Trophoblast cell (in vitro differentiated cells and primary cell): ENCODE results near the gene RASGRF1.

Experiments
- DNase-seq, 2 donors: peaks; one replicate each; pipeline ENCODE4 v3.0.0-alpha.2; 2016
- H2AFZ ChIP-seq: 2 replicates; pipeline ENCODE4 v1.6.1; 2013; ENCODE audit warnings: low read length, moderate library complexity, mild to moderate bottlenecking; ENCODE audit not compliant: insufficient read depth, poor library complexity
- H2AK5ac ChIP-seq: 2 replicates; pipeline ENCODE4 v1.6.1; 2013; ENCODE audit warnings: mild to moderate bottlenecking, low read length
- H2BK120ac ChIP-seq: 2 replicates; pipeline ENCODE4 v1.6.1; 2013; ENCODE audit warnings: low read length, mild to moderate bottlenecking, moderate library complexity; ENCODE audit not compliant: insufficient read depth, poor library complexity
- H2BK12ac ChIP-seq: 2 replicates; pipeline ENCODE4 v1.6.1; 2013; ENCODE audit warnings: mild to moderate bottlenecking, low read length, moderate library complexity
- H2BK5ac ChIP-seq: 2 replicates; pipeline ENCODE4 v1.6.1; 2013; ENCODE audit warnings: low read length, low read depth, moderate library complexity, mild to moderate bottlenecking; ENCODE audit not compliant: poor library complexity
- H3K14ac ChIP-seq: 2 replicates; pipeline ENCODE4 v1.6.1; 2013; ENCODE audit warnings: mild to moderate bottlenecking, low read length
- H3K18ac ChIP-seq: 2 replicates; pipeline ENCODE4 v1.6.1; 2013; ENCODE audit warnings: mild to moderate bottlenecking, low read length
- H3K23ac ChIP-seq: 2 replicates; pipeline ENCODE4 v1.6.1; 2013; ENCODE audit warnings: low read length
- H3K27ac ChIP-seq: 2 replicates; pipeline ENCODE4 v1.5.1; 2013; ENCODE audit warnings: low read depth, mild to moderate bottlenecking, inconsistent platforms, low read length, moderate library complexity
- H3K27me3 ChIP-seq: 2 replicates; pipeline ENCODE4 v1.6.1; 2013; ENCODE audit warnings: inconsistent platforms, mild to moderate bottlenecking, low read length, moderate library complexity; ENCODE audit not compliant: insufficient read depth
- H3K36me3 ChIP-seq, 2 experiments: 1 replicate in 1 of 2; 2 replicates in 1 of 2; pipeline ENCODE4 v1.6.1; 2013; ENCODE audit warnings: low read length in 2 of 2, mild to moderate bottlenecking in 2 of 2, moderate library complexity in 1 of 2; ENCODE audit not compliant: insufficient read depth in 2 of 2, control insufficient read depth in 1 of 2
- H3K4ac ChIP-seq: 2 replicates; pipeline ENCODE4 v1.6.1; 2013; ENCODE audit warnings: low read depth, mild to moderate bottlenecking, low read length, moderate library complexity
- H3K4me1 ChIP-seq, 2 experiments: 1 replicate in 1 of 2; 2 replicates in 1 of 2; pipeline ENCODE4 v1.6.1; 2013; ENCODE audit warnings: low read length in 2 of 2, mild to moderate bottlenecking in 2 of 2, moderate library complexity in 1 of 2; ENCODE audit not compliant: insufficient read depth in 2 of 2, control insufficient read depth in 1 of 2
- H3K4me2 ChIP-seq: 2 replicates; pipeline ENCODE4 v1.6.1; 2013; ENCODE audit warnings: inconsistent platforms, mild to moderate bottlenecking, low read length, moderate library complexity
- H3K4me3 ChIP-seq: 2 replicates; pipeline ENCODE4 v1.5.1; 2013; ENCODE audit warnings: mild to moderate bottlenecking, low read depth, low read length, inconsistent platforms
- H3K79me1 ChIP-seq: one replicate; pipeline ENCODE4 v1.6.1; 2013; ENCODE audit warnings: low read length
- H3K79me2 ChIP-seq: 2 replicates; pipeline ENCODE4 v1.6.1; 2013; ENCODE audit warnings: low read length, mild to moderate bottlenecking; ENCODE audit not compliant: control insufficient read depth, insufficient read depth, poor library complexity
- H3K9ac ChIP-seq: 2 replicates; pipeline ENCODE4 v1.6.1; 2013; ENCODE audit warnings: mild to moderate bottlenecking, low read length
- H3K9me3 ChIP-seq: 2 replicates; pipeline ENCODE4 v1.6.1; 2013; ENCODE audit warnings: low read depth, mild to moderate bottlenecking, control low read depth, inconsistent platforms, low read length; ENCODE audit not compliant: insufficient read depth
- H4K12ac ChIP-seq: 2 replicates; pipeline ENCODE4 v1.6.1; 2013; ENCODE audit warnings: low read depth, mild to moderate bottlenecking, low read length, moderate library complexity
- H4K8ac ChIP-seq: 2 replicates; pipeline ENCODE4 v1.6.1; 2013; ENCODE audit warnings: low read depth, mild to moderate bottlenecking, low read length, moderate library complexity
- H4K91ac ChIP-seq: one replicate; pipeline ENCODE4 v1.6.1; 2013; ENCODE audit warnings: low read depth, mild to moderate bottlenecking, low read length, moderate library complexity
- WGBS: extraction: QIAGEN DNeasy Blood & Tissue Kit; methylation state at CpG from one replicate; pipeline ENCODE4 v1.1.7; 2013; ENCODE audit warnings: missing lambda C conversion rate; ENCODE audit not compliant: insufficient read length, insufficient coverage; ENCODE audit errors: extremely low coverage; 5-methylcytosine and 5-hydroxymethylcytosine counted together

The RASGRF1 gene

GRCh38 chr15:79067072-79067833 lies 23.3 kb downstream of the RASGRF1 start:
- Histone ChIP-seq H2BK12ac (no peak overlapping the region), H3K4me1 (no peaks in the 10 kb centered on the region), H3K4me3 (no peak overlapping the region), H3K27me3 (no peaks in the 10 kb centered on the region), H2AFZ (no peak overlapping the region), H3K79me2 (no peaks in the 10 kb centered on the region), H3K23ac (no peak overlapping the region), H3K9ac (no peak overlapping the region), H3K4ac (no peak overlapping the region), H3K9me3 (no peaks in the 10 kb centered on the region), H2BK5ac (no peak overlapping the region), H3K14ac (no peak overlapping the region), H3K18ac (no peak overlapping the region), H4K12ac (no peak overlapping the region), H2AK5ac (no peak overlapping the region), H2BK120ac (no peak overlapping the region), H3K79me1 (no peaks in the 10 kb centered on the region), H4K91ac (no peak overlapping the region), H3K27ac (no peak overlapping the region), H3K4me2 (no peak overlapping the region), H4K8ac (no peak overlapping the region), H3K36me3 (no peaks in the 10 kb centered on the region)
- DNase-seq: no peak
- WGBS: no CpG with 5 or more reads among the region's 8 CpGs

DNA sequence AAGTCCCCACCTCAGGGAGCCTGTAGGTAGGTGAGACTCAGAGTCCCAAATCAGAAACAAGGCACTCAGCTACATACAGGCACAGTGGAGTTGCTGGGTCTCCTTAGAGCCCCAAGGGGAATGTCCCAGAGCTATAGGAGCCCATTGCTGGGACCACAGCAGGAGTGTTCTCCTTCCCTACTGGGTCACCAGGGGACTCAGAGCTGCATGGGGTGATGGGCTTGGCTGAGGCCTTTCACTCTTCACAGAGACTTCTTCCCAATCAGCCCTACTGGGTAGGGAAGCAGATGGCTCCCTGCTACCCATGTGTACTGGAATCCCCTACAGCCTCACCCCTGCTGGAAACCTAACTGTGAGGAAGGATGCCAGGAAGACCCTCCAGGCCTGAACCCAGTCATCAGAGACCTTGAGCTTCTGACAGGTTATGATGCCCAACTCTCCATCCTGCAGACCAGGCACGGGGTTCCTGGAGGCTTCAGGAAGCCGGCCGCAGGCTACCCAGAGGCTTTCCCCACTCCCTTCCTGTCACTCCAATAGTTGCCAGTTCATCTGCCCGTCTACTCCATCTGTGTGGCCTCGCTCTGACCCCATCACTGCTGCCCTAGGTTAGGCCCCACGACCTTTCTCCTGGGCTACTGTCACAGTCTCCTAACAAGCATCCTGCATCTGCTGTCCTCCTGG lies 24.0 kb downstream of the RASGRF1 start:
- no peaks in the 10 kb centered on the region for H3K79me1 ChIP-seq
- WGBS: no CpG with 5 or more reads among the region's 6 CpGs
- H2BK120ac ChIP-seq: no peak overlapping the region
- no peak overlapping the region for H3K23ac ChIP-seq
- no peak overlapping the region for H3K18ac ChIP-seq
- no peak overlapping the region for H3K4me2 ChIP-seq
- no peak overlapping the region for H2BK5ac ChIP-seq
- H3K4me1 ChIP-seq: no peaks in the 10 kb centered on the region
- no peak overlapping the region for H2BK12ac ChIP-seq
- H2AFZ ChIP-seq: no peak overlapping the region
- no peak overlapping the region for H3K4ac ChIP-seq
- no peak overlapping the region for H3K27ac ChIP-seq
- H2AK5ac ChIP-seq: no peak overlapping the region
- no peaks in the 10 kb centered on the region for H3K9me3 ChIP-seq
- H4K12ac ChIP-seq: no peak overlapping the region
- H3K36me3 ChIP-seq: no peaks in the 10 kb centered on the region
- H3K79me2 ChIP-seq: no peaks in the 10 kb centered on the region
- no peak overlapping the region for H4K8ac ChIP-seq
- H3K4me3 ChIP-seq: no peak overlapping the region
- no peak overlapping the region for H4K91ac ChIP-seq
- no peak overlapping the region for H3K14ac ChIP-seq
- no peaks in the 10 kb centered on the region for H3K27me3 ChIP-seq
- no peak for DNase-seq
- H3K9ac ChIP-seq: no peak overlapping the region

- Histone ChIP-seq H3K9ac (no peak overlapping the region), H3K4me2 (no peak overlapping the region), H2BK120ac (no peak overlapping the region), H3K27me3 (no peaks in the 10 kb centered on the region), H4K8ac (no peak overlapping the region), H3K79me1 (no peaks in the 10 kb centered on the region), H3K18ac (no peak overlapping the region), H2BK12ac (no peak overlapping the region), H3K4me1 (no peaks in the 10 kb centered on the region), H4K12ac (no peak overlapping the region), H2BK5ac (no peak overlapping the region), H3K79me2 (no peaks in the 10 kb centered on the region), H3K27ac (no peak overlapping the region), H4K91ac (no peak overlapping the region), H3K14ac (no peak overlapping the region), H3K4ac (no peak overlapping the region), H3K4me3 (no peak overlapping the region), H3K36me3 (no peaks in the 10 kb centered on the region), H2AK5ac (no peak overlapping the region), H3K23ac (no peak overlapping the region), H2AFZ (no peak overlapping the region), H3K9me3 (no peaks in the 10 kb centered on the region)
- DNase-seq: peak; percentile 50 to 68
- no CpG with 5 or more reads among the region's 8 CpGs for WGBS
Observed at GRCh38 chr15:79065706-79066376, 24.7 kb downstream of the RASGRF1 start.

- Histone ChIP-seq H3K27me3 (no peaks in the 10 kb centered on the region), H3K23ac (no peak overlapping the region), H3K4me2 (no peak overlapping the region), H4K12ac (no peak overlapping the region), H3K27ac (no peak overlapping the region), H3K9ac (no peak overlapping the region), H4K91ac (no peak overlapping the region), H3K9me3 (no peaks in the 10 kb centered on the region), H3K4me1 (no peaks in the 10 kb centered on the region), H3K14ac (no peak overlapping the region), H3K36me3 (no peaks in the 10 kb centered on the region), H2AK5ac (no peak overlapping the region), H3K79me1 (no peaks in the 10 kb centered on the region), H2BK5ac (no peak overlapping the region), H3K4ac (no peak overlapping the region), H2BK12ac (no peak overlapping the region), H3K18ac (no peak overlapping the region), H2AFZ (no peak overlapping the region), H3K4me3 (no peak overlapping the region), H2BK120ac (no peak overlapping the region), H3K79me2 (no peaks in the 10 kb centered on the region), H4K8ac (no peak overlapping the region)
- WGBS: no CpG with 5 or more reads among the region's 5 CpGs
- DNase-seq: no peak
Observed at GRCh38 chr15:79065361-79065705, 25.2 kb downstream of the RASGRF1 start.
